ENCODE results near the gene MR1.

MR1 gene

DNA sequence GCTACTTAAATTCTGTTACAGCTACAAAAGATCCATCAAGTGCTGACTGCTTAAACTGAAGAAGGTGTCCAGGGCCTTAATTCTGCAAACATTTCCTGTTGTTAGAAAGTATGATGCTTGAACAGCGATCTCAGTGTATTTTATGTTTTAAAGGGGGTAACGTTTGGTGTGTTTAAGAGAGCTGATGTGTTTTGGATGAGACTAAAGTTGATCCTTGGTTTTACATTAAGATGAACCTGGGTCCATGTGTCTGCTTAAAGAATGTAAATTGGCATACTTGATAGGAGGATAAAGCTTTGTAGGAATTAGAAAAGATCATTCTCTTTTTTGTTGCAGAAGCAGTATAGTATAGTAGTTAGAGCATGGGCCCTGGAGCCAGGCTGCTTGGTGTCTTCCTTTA, 58.3 kb downstream of the MR1 start:
- no peak for DNase-seq

DNA sequence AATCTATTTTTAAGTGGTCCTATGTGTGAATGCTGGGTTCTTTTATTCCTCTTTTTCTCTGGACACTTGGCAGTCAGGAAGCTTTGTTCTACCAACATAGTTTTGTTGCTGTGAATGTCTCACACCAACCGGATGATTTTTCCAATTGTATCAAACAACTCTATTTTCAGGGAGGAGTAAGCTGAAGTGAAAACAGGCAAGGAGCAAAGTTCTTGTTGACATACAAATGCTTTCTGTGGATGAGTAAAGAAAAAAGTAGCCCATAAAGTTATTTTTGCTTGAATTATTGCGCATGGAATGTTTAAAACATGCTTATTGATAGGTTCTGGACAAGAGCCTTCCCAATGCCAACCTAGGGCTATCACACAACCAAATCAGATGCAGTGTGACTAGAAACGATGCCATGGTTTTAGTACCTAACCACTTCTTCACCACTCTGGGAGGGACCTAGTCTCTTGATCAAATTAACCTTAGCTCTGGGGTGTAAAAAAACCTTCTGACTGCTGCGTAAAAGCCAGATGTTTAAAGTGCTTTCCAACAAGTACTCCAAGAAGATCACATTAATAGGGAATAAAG, 59.2 kb downstream of the MR1 start:
- DNase-seq: no peak

DNA sequence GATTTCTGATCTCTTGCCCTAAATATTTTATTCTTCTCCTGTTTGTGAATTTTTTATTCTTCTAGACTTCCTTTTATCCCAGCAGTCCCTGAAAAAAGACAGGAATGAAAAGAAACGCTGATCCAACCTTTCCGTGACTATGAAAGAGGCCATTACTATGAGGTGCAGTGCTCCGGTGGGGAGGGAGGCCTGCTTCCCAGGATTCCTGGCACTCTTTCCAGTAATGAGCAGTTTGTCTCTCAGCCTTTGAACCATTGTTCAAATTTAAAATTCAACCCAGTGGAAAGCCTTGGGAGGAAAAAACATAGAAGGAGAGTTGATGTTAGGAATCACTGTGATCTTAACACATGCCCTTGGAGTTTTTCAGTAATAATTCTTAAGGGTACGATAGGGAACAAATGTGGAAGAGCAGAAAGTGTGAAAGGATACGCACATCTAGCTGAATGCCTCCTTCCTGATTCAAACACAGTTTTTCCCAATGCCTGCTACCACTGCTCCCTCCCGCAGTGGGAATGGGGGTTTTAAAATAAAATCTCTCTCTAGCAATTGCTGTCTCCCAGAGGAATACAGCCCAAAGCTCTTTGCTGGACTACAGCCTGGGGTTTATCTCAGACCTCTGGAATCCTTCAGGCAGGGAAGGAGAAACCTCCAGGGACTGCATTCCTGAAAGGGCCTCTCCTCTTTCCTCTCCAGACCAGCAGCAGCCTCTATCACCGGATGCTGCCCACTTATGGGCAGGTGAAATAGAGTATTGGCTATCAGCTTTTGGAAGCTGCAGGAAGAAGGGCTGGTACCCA, 60.8 kb downstream of the MR1 start:
- no peak for DNase-seq

DNA sequence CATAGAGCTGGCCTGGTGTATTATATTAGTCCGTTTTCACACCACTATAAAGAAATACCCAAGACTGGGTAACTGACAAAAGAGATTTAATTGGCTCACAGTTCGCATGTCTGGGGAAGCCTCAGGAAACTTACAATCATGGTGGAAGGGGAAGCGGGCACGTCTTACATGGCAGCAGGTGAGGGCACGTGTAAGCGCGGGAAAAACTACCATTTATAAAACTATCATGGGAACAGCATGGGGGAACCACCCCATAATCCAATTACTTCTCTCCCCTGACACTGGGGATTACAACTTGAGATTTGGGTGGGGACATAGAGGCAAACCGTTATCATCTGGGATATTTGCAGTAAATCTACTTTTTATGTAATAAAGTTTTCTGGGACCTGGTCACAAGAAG, 61.5 kb downstream of the MR1 start:
- DNase-seq: no peak

DNA sequence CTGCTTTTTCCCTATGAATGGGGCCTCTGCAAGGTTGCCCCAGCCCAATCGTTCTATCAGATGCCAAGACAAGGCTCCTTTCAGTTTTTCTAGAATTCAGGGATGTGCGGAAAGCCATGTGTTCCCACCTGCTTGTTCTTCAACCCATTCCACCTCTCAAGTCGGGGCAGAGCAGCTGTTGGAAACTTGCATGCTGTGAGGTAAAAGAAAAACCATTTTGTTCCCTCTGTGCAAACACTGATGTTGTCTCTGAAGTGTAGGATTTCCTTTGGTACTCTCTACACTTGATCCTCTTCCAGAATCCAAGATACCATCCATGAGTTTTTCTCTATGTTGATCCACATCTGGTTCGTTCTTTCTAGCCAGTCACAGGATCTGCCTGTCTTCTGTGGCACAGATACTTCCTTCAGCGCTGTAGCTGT, 62.0 kb downstream of the MR1 start:
- no peak for DNase-seq

DNA sequence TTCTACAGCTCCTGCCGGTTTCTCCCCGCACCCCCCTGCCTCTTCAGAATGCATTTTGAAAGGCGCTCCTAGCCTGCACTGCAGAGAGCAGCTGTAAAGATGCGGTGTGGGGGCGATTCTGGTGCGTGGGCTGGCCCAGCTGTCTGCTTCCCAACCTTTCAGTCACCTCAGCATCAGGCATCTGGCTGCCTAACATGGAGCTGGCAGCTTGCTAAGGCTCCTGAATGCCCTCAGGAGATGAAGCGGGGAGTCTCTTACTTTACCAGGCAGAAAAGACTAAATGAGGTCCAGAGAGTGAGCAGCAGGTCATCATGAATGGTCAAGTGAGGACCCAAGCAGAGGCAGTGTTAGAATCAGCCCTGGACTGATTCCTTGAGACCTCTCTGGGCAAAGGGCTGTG, 63.5 kb downstream of the MR1 start:
- no peak for DNase-seq

DNA sequence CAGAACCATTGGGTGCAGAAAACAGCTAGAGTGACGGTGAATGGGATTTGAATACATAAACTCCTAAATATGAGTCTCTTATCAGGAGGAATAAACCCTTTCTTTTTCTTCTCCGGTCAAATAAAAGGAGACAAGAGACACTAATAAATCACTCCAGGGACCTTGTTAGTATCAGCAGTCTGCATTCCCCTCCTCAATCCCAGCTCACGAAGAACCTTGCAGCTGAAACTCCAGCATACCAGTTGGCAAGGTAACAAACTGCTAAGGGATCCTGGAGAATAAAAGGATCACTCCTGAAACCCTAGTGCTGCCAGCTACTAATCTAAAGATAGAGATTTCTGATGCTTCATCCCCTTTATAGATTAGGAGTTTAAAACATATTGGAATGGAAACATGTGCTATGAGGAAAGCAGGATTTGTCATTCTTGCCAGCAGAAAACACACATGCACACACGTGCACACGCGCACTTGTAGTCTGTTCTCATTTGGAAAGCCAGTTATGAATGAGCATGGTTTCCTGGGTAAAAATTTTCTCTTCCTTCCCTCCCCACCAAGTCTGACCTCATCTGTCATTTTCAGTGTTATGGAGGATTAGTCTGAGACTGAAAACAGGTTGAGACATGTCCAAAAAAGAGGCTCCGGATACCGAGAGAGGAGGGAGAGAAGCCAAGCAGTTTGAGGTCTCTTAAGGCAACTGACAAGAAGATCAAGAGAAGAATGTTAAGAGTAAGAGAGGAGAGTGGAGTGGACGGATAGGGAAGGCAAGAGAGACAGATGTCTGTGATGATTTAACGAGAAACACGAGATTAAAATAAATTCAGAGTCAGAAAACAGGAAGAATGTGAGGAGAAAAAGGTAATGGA, 65.6 kb downstream of the MR1 start:
- DNase-seq: no peak

DNA sequence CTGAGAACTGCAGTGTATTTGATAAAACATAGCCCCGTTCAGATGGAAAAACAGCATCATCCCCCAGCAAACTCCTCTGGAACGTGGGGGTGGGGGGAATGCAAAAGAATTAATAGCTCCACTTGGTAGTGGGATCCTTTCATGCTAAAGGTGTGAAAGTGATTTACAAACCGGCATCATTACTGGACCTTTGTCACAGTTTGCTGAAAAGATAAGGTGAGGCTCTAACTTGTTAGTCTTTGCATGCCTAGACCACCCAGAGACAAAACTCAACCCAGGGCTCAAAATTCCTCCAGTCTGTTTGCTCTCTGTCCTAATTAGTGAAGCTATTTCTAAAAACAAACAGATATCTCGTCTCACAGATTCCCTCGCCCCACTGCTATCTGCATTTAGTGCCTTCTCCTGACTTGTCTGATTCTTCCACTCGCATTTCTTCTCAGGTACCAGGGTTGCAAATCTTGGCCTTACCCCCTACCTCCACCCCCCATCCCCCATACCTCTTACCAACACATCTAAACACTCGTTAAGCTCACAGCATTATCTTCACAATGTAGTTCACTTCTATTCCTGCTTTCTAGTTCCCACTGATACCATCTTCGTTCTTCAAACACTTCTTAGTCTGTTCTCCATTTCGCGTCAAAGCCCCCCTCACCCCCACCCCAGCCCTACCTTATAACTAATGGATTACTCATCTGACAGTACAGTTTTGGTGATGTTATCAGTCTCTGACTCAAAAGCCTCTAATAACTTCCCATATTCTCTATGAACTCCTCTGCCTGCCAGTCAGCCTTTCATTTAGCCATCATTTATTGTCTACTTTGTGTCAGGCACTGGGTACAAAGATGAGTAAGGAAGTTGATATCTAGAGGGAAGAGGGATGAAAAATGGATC, 66.5 kb downstream of the MR1 start:
- DNase-seq: no peak

DNA sequence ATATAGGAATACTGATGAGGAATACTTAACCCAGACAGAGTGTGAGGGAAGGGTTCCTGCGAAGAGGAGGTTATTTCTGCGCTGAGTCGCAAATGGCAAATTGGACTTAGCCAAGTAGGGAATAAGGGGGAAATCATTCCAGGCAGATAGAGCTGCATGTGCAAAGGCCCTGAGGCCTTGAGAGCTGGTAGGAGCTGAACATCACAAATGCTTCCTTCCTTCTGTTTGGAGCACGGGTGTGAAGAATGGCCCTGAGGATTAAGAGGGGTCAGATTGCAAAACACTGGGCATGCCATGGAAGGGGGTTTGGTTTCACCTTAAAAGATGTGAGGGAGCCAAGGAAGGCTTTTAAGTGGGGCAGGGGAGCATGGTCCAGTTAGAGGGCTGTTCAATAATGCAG, 67.2 kb downstream of the MR1 start:
- no peak for DNase-seq

DNA sequence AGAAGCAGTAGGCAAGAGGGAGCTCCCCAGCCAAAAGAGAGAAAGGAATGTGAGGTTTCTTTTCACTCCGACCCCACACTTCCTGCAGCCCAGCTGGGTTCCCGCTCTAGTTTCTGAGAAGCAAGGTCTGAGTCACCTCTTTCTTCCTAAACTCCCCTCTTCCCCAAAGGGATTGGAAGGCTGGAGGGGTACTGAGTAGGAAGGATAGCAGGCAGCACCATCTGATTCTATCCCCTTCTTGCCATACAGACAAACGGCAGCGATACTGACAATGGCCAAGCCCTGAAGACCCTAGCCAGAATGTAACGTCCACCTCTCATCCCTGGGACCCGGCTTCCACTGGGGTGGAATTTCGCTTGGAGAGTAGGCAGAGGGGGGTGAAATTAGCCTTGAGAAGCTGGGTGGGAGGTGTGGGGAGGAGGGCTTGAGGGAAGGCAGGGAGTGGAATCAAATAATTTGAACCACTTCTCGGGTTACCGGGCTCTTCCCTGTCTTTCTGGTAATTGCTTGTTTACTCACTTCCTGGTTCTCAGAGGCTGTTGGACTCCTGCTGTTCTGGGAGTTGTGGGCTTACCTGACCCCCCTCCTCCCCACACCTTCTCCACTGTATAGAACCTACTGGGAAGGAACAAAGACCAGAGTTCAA, 67.9 kb downstream of the MR1 start:
- peak; percentile 45 for DNase-seq

DNA sequence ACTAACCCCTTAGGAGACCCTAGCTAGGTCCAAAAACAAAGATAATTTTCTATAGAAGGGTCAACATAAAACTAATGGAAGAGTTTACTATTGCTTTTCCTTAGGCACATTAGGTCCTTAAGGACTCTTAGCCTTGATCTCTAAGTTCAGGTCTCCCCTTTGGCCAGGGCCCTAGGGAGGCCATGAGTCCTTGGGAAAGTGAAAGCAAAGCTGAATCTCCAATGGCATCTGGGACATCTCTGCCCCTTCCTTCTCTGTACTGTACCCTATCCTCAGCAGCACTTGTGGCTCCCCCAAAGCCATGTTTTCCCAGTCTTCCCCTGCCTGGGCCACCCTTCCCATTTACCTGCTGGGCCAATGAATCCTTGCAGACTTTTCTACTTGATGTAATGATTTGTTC, 69.1 kb downstream of the MR1 start:
- no peak for DNase-seq

DNA sequence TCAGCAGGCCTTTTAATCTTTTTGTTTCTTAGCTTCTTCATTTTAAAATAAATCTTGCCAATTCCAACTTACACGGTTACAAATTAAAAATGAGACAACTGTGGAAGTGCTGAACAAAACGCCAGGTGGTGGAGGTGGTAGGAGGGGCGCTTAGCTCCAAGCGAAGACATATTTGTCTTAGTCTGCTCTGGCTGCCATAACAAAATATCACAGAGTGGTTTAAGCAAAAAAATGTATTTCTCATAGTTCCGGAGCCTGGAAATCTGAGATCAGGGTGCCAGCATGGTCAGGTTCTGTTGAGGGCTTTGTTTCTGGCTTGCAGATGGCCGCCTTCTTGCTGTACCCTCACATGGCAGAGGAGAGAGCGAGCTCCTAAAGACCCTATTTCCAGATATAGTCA, 69.6 kb downstream of the MR1 start:
- no peak for DNase-seq

DNA sequence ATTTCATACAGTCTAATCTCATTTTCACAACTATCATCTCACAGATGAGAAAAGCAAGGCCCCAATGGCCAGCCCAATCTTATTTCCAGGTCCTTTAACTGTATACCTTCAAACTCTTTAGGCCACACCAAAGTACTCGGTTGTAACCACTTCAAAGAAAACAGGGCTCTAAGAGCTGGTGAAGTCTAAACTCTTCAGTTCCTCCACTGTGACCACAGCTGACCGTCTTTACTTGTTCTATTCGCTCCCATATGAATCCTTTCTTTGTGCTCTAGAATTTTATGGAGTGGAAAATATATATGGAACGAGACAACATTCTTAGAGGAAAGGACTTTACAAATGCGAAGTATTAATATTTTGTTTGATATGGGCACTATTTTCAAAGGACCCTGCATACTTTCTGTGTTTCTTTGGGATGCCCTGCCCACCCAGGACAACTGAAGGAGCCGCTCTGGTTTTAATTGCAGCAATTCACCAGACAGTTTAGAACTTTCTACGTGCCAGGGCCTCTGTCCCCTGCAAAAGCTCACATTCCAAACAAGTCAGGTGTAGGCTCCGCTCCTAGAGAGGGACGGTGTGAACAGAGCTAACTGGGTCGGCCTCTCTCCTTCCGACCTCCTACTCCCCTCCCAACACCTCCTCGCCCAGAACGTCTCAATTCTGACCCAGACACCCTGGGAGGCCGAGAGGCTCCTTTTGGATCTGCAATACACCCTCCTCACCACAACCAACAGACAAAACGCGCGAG, 70.4 kb downstream of the MR1 start:
- DNase-seq: no peak

DNA sequence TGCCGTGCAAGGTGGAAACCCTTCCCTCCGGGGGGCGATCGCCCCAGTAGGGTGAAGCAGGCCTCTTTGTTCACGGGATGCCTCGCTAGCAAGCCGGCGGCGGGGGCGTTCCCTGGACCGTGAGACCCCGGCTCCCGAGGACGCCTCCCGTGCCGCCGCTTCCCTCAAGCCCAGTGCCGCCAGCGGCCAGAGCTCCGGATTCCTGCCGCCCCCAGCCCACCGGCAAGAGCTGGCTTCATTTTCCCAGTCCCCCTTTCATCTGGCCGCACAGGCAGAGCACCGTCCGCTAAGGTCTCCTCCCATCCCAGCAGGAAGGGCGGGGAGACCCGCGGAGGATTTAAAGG, 71.0 kb downstream of the MR1 start:
- DNase-seq: peak; percentile 93

DNA sequence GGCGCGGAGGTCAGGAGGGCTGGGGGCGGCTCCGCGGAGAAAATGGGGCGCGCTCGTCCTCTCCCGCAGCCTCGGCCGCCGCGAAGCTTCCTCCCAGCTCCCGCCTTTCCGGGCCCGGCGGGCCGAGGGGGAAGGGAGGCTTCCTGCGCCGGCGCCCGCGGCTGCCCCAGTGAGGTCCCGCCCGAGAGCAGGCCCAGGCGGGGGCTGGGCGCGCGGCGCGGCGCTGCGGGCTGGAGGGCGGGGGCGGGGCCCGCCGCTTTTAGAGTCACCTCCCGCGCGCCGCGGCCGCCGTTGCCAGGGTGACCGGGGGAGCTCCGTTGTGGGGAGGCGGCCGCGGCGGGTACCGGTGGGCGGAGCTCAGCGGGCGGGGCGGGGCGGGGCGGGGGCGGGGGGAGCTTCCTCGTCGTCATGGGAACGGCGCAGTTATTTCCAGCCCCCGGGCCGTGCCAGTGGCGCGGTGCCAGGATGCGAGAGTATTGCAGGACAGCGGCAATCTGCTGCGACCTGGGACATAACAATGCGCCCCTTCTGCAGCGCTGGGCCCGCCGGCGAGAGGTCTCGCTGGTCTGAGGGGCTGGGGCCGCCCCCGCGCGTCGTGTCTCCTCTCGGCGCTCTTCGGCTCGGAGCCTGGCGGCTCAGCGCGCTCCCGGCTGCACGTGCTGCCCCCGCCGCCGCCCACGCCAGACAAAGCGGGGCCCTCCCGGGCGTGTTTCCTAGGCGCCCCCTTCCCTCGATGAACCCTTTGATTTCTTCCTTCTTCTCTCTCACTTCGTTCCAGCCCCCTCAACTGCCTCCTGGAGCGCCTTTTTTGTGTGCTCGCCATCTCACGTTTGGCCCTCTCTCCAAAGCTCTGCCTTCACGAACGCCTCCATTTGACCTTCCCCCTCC, 71.6 kb downstream of the MR1 start:
- DNase-seq: peak; percentile 94

DNA sequence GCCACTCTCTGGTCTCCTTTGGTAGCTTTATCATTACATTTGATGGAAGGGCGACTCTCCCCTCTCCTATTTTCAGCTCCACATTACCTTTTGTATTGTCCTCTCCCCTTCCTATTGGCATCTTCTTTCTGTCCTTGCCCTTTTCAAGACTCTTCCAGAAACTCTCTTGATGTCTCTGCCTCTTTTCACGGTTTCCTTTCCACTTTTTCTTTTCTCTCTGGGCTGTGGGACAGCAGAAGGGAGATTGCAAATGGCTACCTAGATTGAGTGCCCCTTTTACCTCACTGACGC, 72.2 kb downstream of the MR1 start:
- no peak for DNase-seq

DNA sequence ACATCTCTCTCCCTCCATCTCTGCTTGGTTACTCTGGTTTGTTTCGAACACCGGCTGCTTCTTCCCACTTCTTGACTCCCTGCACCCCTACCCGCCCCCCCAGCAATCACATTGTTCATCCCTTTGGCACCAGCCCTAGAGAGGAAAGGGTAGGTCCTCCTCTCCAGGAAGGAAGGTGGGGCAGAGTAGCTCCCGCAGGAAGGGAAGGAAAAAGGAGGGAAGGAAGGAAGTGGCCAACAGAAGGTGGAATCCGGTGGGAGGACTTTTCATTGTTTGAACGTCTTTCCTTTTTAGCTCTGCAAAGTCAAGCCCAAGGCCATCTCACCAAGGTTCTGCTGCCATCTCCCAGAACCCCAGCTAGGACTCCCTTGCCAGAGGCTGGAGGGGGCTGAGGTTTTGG, 72.7 kb downstream of the MR1 start:
- DNase-seq: no peak

DNA sequence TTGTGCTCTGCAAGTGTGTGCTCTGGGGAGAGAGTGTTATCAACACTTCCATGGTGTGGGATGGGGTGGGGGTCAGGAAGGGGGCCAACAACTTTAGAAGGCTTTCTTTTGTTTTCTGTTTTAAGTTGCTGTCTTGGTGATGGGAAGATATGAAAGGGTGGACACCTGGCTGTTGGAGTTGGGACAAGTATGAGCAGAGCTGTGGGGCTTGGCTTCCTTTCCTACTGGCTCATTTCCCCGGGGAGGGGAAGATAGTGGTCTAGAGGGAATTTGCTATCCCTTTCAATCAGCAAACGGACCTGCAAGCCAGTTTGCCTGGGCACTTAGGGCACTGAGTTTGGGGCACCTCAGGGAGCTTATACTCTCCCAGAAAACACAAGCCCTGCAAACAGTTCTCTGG, 73.9 kb downstream of the MR1 start:
- no peak for DNase-seq

DNA sequence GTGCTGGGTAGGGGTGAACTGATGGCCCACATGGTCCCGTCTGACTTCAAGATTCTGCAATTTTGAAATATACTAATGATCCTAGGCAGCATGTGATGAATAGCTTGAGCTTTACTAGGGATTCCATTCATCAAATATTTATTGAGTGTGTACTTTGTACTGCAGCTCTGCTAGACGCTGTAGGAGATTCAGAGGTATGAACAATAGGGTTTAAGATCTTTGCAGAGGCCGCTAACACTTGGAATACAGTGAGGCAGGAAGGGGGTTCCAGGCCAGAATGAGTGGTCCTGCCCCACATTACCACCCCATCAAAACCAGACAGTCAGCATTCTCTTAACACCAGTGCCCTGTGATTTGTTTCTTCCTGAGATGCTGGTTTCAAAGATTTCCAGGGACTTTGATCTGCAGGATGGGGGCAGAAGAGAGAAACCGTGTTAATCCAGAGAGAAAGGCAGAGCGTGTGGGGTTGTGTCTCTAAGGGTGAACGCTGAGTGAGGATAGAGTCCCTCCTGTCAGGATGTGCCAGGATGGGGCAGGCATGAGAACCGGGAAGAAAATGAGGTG, 74.6 kb downstream of the MR1 start:
- no peak for DNase-seq

DNA sequence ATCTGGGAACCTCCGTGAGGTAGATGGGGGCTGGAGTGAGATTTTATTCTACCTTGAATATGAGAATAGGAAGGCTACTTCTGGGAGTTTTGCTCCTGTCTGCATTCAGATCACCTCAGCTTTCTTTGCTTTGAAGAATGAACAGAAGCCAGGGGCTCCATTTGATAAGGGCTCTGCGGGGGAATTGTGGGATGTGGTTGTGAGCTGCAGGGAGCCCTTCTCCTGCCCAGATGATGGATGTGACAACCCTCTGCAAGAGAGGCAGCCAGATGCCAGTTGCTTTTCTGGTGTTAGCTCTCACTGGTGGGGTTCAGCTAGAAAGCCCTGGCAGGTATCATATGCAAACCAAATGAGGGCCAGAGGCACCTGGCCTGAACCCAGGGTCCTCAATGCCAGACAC, 76.2 kb downstream of the MR1 start:
- no peak for DNase-seq
